Astrocyte of the cerebellum (primary cell): ENCODE measurements around the gene TAB2.

Experiments
- DNase-seq: peaks from one replicate; pipeline ENCODE4 v3.0.0-alpha.2; 2011; ENCODE audit warnings: low read depth
- H3K4me3 ChIP-seq: 2 replicates; pipeline ENCODE4 v1.5.1; 2011; ENCODE audit warnings: mild to moderate bottlenecking, low read depth, low read length, moderate library complexity
- in situ Hi-C: cut with HindIII; loops from 2 replicates; pipeline ENCODE4 v1.10.0; 2017; ENCODE audit warnings: low sequenced_read_pairs
- TF ChIP-seq, protein P1 (sequence below): IDR thresholded peaks from 2 replicates; pipeline ENCODE4 v1.5.1; 2012; ENCODE audit warnings: low read length, low read depth, moderate library complexity, mild to moderate bottlenecking; ENCODE audit errors: missing control alignments

TAB2 gene

GRCh38 chr6:149393002-149393679 is 75.6 kb downstream of the TAB2 start:
- H3K4me3 ChIP-seq, result no peak overlapping the region
- no peak for DNase-seq
- TF ChIP-seq, protein P1, sequence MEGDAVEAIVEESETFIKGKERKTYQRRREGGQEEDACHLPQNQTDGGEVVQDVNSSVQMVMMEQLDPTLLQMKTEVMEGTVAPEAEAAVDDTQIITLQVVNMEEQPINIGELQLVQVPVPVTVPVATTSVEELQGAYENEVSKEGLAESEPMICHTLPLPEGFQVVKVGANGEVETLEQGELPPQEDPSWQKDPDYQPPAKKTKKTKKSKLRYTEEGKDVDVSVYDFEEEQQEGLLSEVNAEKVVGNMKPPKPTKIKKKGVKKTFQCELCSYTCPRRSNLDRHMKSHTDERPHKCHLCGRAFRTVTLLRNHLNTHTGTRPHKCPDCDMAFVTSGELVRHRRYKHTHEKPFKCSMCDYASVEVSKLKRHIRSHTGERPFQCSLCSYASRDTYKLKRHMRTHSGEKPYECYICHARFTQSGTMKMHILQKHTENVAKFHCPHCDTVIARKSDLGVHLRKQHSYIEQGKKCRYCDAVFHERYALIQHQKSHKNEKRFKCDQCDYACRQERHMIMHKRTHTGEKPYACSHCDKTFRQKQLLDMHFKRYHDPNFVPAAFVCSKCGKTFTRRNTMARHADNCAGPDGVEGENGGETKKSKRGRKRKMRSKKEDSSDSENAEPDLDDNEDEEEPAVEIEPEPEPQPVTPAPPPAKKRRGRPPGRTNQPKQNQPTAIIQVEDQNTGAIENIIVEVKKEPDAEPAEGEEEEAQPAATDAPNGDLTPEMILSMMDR, result no peak
- in situ Hi-C loops, result no loop called here

DNA sequence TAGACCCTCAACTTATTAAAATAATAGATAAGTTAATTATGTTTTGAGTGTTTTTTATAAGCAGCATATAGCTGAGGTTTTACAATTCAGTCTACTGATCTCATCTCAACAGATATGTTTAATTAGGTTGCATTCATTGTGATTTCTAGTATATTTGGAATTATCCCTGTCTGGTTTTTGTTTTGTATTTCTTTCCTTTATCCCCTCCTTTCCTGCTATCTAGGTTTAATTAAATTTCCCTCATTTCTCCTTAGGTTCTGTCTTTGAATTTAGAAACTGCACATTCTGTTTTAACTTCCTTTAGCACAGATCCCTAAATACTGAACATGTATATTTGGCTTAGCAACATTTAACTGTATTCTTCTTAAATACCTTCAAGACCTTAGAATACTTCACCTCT is 77.7 kb downstream of the TAB2 start:
- in situ Hi-C loops, result no loop called here
- TF ChIP-seq, protein P1, result no peak
- no peak overlapping the region for H3K4me3 ChIP-seq
- DNase-seq, result no peak

DNA sequence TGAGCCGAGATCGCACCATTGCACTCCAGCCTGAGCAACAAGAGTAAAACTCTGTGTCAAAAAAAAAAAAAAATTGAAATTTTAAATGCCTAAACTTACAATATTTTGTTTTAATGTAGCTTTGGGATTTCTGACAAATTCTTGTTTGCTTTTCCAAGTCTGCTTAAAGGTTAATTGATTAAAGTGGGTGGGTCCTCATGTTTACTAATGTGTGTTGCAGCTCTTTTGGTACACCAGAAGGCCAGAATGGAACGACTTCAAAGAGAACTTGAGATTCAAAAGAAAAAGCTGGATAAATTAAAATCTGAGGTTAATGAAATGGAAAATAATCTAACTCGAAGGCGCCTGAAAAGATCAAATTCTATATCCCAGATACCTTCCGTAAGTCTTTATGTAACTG is 79.9 kb downstream of the TAB2 start:
- DNase-seq, result no peak
- in situ Hi-C loops, result no loop called here
- TF ChIP-seq, protein P1, result no peak
- no peak overlapping the region for H3K4me3 ChIP-seq

DNA sequence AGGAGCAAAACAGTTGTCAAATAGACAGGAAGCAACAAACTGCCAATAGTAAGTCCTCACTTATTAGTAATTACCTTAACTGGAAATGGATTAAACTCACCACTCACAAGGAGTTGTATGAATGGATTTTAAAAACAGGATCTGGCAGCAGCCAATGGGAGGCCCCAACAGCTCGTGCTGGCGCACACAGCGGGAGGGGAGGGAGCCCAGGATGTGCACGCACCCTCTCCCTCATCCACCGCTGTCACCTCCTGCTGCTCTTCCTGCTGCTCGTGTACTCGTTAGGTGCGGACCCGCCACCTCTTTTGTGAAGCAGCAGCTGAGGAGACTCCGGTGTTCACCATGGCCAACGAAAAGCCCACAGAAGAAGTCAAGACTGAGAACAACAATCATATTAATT is 82.5 kb downstream of the TAB2 start, which contains the start of gene SUMO4:
SUMO4 (plus strand) TSS at position 213 of the 400 bp plus-strand sequence; CDS start at position 343, 130 bp downstream.
- in situ Hi-C loops, result loop anchor here (25.0 kb wide), 1 partner anchor 313 kb away; no protein-coding TSS in a partner anchor
- no peak for DNase-seq
- TF ChIP-seq, protein P1, result no peak
- H3K4me3 ChIP-seq, result no peak within 1 kb of the TSS

DNA sequence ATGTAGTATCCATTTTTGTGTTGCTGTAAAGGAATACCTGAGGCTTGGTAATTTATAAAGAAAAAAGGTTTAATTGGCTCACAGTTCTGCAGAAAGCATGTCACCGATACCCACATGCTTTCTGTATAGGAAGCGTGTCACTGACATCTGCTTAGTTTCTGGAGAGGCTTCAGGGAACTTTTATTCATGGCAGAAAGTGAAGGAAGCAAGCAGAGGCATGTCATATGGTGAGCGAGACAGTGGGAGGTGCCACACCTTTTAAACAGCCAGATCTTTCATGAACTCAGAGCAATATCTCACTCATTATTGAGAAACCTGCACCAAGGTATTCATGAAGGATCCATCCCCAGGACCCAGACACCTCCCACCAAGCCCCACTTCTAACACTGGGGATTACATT is 86.0 kb downstream of the TAB2 start:
- TF ChIP-seq, protein P1, result no peak
- H3K4me3 ChIP-seq, result no peak overlapping the region
- DNase-seq, result no peak
- in situ Hi-C loops, result loop anchor here (25.0 kb wide), 1 partner anchor 316 kb away; no protein-coding TSS in a partner anchor

GRCh38 chr6:149405823-149406765 is 88.6 kb downstream of the TAB2 start:
- H3K4me3 ChIP-seq, result no peak overlapping the region
- TF ChIP-seq, protein P1, result no peak
- DNase-seq, result no peak
- in situ Hi-C loops, result loop anchor here (25.0 kb wide), 1 partner anchor 319 kb away; no protein-coding TSS in a partner anchor
